ENCODE results near the gene GABPB1.

GABPB1 gene

DNA sequence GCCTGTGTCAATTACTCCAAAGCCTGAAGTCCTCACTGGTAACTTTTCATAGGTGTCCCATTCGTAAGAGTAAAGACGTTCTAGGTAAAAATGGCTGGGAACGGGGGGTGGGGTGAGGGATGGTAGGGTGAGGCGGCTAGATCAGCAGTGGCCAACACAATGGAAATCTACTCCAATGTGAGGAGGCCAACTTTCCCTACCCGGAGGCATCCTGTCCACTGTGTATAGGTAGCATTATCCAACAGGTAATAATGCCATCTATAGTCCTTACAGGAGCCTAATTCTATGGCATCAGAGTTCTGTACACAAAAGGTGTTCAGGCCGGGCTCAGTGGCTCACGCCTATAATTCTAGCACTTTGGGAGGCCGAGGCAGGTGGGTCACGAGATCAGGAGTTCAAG, 118.6 kb downstream of the GABPB1 start:
- no peak overlapping the region for H3K4me3 ChIP-seq (ENCODE audit: low read depth in 1 of 2, low read length in 2 of 2)
- H3K9me3 ChIP-seq (ENCODE audit: control insufficient read depth in 1 of 2, low read length in 2 of 2): no peaks in the 10 kb centered on the region
- no peak overlapping the region for H3K27ac ChIP-seq (ENCODE audit: low read length)
- no peaks in the 10 kb centered on the region for H3K27me3 ChIP-seq (ENCODE audit: low read depth, low read length)
- no peaks in the 10 kb centered on the region for H3K4me1 ChIP-seq (ENCODE audit: control insufficient read depth in 1 of 2, insufficient read depth in 2 of 2, low read length in 2 of 2)
- no peaks in the 10 kb centered on the region for H3K36me3 ChIP-seq (ENCODE audit: control insufficient read depth in 1 of 2, insufficient read depth in 2 of 2, low read length in 2 of 2)

DNA sequence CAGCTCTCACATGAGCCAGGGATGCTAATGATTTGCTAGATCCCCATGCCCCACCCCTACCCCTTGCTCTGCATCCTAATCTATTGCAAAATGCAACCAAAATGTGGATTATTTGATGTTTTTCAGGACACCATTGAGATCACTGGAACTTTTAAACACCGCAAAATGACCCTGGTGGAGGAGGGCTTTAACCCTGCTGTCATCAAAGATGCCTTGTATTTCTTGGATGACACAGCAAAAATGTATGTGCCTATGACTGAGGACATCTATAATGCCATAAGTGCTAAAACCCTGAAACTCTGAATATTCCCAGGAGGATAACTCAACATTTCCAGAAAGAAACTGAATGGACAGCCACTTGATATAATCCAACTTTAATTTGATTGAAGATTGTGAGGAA, 119.2 kb downstream of the GABPB1 start:
- H3K4me1 ChIP-seq (ENCODE audit: control insufficient read depth in 1 of 2, insufficient read depth in 2 of 2, low read length in 2 of 2): no peaks in the 10 kb centered on the region
- no peak overlapping the region for H3K4me3 ChIP-seq (ENCODE audit: low read depth in 1 of 2, low read length in 2 of 2)
- H3K27ac ChIP-seq (ENCODE audit: low read length): no peak overlapping the region
- H3K27me3 ChIP-seq (ENCODE audit: low read depth, low read length): no peaks in the 10 kb centered on the region
- H3K36me3 ChIP-seq (ENCODE audit: control insufficient read depth in 1 of 2, insufficient read depth in 2 of 2, low read length in 2 of 2): no peaks in the 10 kb centered on the region
- H3K9me3 ChIP-seq (ENCODE audit: control insufficient read depth in 1 of 2, low read length in 2 of 2): no peaks in the 10 kb centered on the region

DNA sequence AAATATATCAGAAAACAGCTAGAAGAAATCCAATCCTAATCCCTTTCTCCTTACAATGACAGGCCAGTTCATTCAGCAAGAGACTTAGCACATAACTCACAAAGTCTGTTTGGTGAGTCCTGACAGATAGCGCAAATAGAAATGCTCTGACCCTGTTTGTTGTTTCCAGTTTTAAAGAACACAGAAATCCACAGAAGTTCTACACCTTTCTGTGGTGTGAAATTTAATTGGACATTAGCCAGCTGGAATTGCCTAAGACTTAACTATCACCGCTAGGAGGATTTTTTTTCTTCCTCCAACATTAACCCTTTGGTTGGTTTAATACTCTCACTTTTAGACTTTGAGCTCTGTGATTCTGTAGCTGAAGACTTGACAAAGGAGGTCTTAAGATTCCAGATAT, 120.2 kb downstream of the GABPB1 start:
- H3K36me3 ChIP-seq (ENCODE audit: control insufficient read depth in 1 of 2, insufficient read depth in 2 of 2, low read length in 2 of 2): no peaks in the 10 kb centered on the region
- H3K27ac ChIP-seq (ENCODE audit: low read length): no peak overlapping the region
- no peak overlapping the region for H3K4me3 ChIP-seq (ENCODE audit: low read depth in 1 of 2, low read length in 2 of 2)
- no peaks in the 10 kb centered on the region for H3K4me1 ChIP-seq (ENCODE audit: control insufficient read depth in 1 of 2, insufficient read depth in 2 of 2, low read length in 2 of 2)
- no peaks in the 10 kb centered on the region for H3K27me3 ChIP-seq (ENCODE audit: low read depth, low read length)
- H3K9me3 ChIP-seq (ENCODE audit: control insufficient read depth in 1 of 2, low read length in 2 of 2): no peaks in the 10 kb centered on the region

- Histone ChIP-seq H3K9me3 (ENCODE audit: control insufficient read depth in 1 of 2, low read length in 2 of 2) (no peaks in the 10 kb centered on the region), H3K27ac (ENCODE audit: low read length) (no peak overlapping the region), H3K36me3 (ENCODE audit: control insufficient read depth in 1 of 2, insufficient read depth in 2 of 2, low read length in 2 of 2) (no peaks in the 10 kb centered on the region), H3K4me3 (ENCODE audit: low read depth in 1 of 2, low read length in 2 of 2) (no peak overlapping the region), H3K27me3 (ENCODE audit: low read depth, low read length) (no peaks in the 10 kb centered on the region), H3K4me1 (ENCODE audit: control insufficient read depth in 1 of 2, insufficient read depth in 2 of 2, low read length in 2 of 2) (no peaks in the 10 kb centered on the region)
Observed at GRCh38 chr15:50233192-50233736, 121.7 kb downstream of the GABPB1 start.

DNA sequence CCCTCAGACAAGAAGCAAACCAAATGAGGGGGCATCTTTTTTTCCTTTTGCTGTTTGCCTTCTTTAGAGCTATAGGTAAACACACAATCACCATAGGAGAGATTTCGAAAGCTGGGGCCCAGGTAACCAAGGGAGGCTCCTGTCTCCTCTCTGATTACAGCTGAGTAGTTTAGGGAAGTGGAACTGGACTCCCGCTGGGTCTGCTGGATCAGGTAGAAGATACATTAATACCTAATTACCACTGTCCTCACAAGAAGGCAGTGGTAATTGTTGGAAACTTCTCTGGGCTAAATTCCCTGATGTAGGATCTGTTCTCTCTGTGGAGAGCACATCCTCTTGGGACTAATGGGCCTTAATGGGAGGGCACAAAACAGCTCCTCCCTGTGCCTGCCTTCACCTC, 122.2 kb downstream of the GABPB1 start:
- Histone ChIP-seq H3K27ac (ENCODE audit: low read length) (no peak overlapping the region), H3K36me3 (ENCODE audit: control insufficient read depth in 1 of 2, insufficient read depth in 2 of 2, low read length in 2 of 2) (no peaks in the 10 kb centered on the region), H3K27me3 (ENCODE audit: low read depth, low read length) (no peaks in the 10 kb centered on the region), H3K9me3 (ENCODE audit: control insufficient read depth in 1 of 2, low read length in 2 of 2) (no peaks in the 10 kb centered on the region), H3K4me1 (ENCODE audit: control insufficient read depth in 1 of 2, insufficient read depth in 2 of 2, low read length in 2 of 2) (no peaks in the 10 kb centered on the region), H3K4me3 (ENCODE audit: low read depth in 1 of 2, low read length in 2 of 2) (no peak overlapping the region)

DNA sequence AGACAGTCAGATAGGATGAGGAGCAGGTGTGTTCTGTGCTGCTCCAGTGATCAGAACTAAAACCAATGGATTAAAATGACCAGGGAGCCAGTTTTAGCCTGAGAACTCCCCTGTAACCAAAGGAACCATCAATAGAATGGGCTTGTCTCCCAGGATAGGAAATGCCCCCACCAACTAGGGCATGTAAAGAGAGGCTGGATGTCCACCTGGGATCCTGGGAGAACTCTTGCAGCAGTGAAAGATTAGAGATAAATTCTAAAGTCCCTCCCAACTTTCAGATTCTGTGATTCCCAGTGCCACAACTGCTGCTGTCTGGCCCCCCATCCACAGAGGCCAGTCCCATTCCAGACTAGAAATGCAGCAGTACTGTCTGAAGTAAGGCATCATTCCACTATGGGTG, 123.2 kb downstream of the GABPB1 start:
- Histone ChIP-seq H3K27me3 (ENCODE audit: low read depth, low read length) (no peaks in the 10 kb centered on the region), H3K27ac (ENCODE audit: low read length) (no peak overlapping the region), H3K9me3 (ENCODE audit: control insufficient read depth in 1 of 2, low read length in 2 of 2) (no peaks in the 10 kb centered on the region), H3K36me3 (ENCODE audit: control insufficient read depth in 1 of 2, insufficient read depth in 2 of 2, low read length in 2 of 2) (no peaks in the 10 kb centered on the region), H3K4me3 (ENCODE audit: low read depth in 1 of 2, low read length in 2 of 2) (no peak overlapping the region), H3K4me1 (ENCODE audit: control insufficient read depth in 1 of 2, insufficient read depth in 2 of 2, low read length in 2 of 2) (no peaks in the 10 kb centered on the region)

- H3K27ac ChIP-seq (ENCODE audit: low read length): no peak overlapping the region
- no peaks in the 10 kb centered on the region for H3K9me3 ChIP-seq (ENCODE audit: control insufficient read depth in 1 of 2, low read length in 2 of 2)
Observed at GRCh38 chr15:50229336-50229735, 125.7 kb downstream of the GABPB1 start.

DNA sequence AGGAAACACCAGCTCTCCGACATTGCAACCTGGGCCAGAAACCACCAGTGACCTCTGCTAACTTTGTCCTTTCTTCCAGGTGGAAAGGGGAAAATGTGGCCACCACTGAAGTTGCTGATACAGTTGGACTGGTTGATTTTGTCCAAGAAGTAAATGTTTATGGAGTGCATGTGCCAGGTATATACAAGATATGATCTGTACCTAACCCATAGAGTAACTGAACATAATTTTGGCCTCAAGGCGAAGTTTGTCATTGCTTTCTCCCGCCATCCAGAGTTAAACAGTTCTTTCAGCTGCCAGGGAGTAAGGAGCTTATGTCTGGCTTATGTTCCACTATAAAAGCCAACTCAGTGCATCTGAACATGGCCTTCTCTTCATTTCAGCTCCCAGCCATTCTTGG, 126.1 kb downstream of the GABPB1 start:
- H3K9me3 ChIP-seq (ENCODE audit: control insufficient read depth in 1 of 2, low read length in 2 of 2): no peaks in the 10 kb centered on the region
- no peaks in the 10 kb centered on the region for H3K4me1 ChIP-seq (ENCODE audit: control insufficient read depth in 1 of 2, insufficient read depth in 2 of 2, low read length in 2 of 2)
- H3K4me3 ChIP-seq (ENCODE audit: low read depth in 1 of 2, low read length in 2 of 2): no peak overlapping the region
- no peaks in the 10 kb centered on the region for H3K36me3 ChIP-seq (ENCODE audit: control insufficient read depth in 1 of 2, insufficient read depth in 2 of 2, low read length in 2 of 2)
- no peaks in the 10 kb centered on the region for H3K27me3 ChIP-seq (ENCODE audit: low read depth, low read length)
- no peak overlapping the region for H3K27ac ChIP-seq (ENCODE audit: low read length)

More at GRCh38 chr15:50229336-50229735, 125.7 kb downstream of the GABPB1 start:
- no peak overlapping the region for H3K4me3 ChIP-seq (ENCODE audit: low read depth in 1 of 2, low read length in 2 of 2)
- no peaks in the 10 kb centered on the region for H3K36me3 ChIP-seq (ENCODE audit: control insufficient read depth in 1 of 2, insufficient read depth in 2 of 2, low read length in 2 of 2)
- H3K27me3 ChIP-seq (ENCODE audit: low read depth, low read length): no peaks in the 10 kb centered on the region
- no peaks in the 10 kb centered on the region for H3K4me1 ChIP-seq (ENCODE audit: control insufficient read depth in 1 of 2, insufficient read depth in 2 of 2, low read length in 2 of 2)

GRCh38 chr15:50227076-50227475, 127.9 kb downstream of the GABPB1 start:
- Histone ChIP-seq H3K27ac (ENCODE audit: low read length) (no peak overlapping the region), H3K9me3 (ENCODE audit: control insufficient read depth in 1 of 2, low read length in 2 of 2) (no peaks in the 10 kb centered on the region), H3K4me1 (ENCODE audit: control insufficient read depth in 1 of 2, insufficient read depth in 2 of 2, low read length in 2 of 2) (no peaks in the 10 kb centered on the region), H3K27me3 (ENCODE audit: low read depth, low read length) (no peaks in the 10 kb centered on the region), H3K4me3 (ENCODE audit: low read depth in 1 of 2, low read length in 2 of 2) (no peak overlapping the region), H3K36me3 (ENCODE audit: control insufficient read depth in 1 of 2, insufficient read depth in 2 of 2, low read length in 2 of 2) (no peaks in the 10 kb centered on the region)

DNA sequence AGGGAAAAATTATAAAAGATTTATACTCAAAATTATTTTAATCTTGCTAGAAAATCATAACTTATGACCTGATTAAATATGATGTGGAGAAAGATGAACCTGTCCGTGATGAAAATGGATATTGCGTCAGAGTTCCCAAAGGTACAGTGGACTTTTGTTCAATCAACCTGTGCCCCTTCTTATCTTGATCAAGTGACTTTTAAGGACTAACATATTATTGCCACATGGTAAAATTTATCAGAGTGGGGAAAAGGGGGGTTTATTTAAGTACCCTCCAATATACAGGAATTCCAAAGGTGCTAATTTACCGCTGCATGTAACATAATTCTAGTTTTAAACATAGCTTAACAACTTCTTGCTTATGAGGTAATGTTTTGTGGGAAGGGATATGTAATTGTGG, 129.1 kb downstream of the GABPB1 start:
- no peaks in the 10 kb centered on the region for H3K27me3 ChIP-seq (ENCODE audit: low read depth, low read length)
- no peaks in the 10 kb centered on the region for H3K9me3 ChIP-seq (ENCODE audit: control insufficient read depth in 1 of 2, low read length in 2 of 2)
- no peaks in the 10 kb centered on the region for H3K4me1 ChIP-seq (ENCODE audit: control insufficient read depth in 1 of 2, insufficient read depth in 2 of 2, low read length in 2 of 2)
- H3K27ac ChIP-seq (ENCODE audit: low read length): no peak overlapping the region
- H3K4me3 ChIP-seq (ENCODE audit: low read depth in 1 of 2, low read length in 2 of 2): no peak overlapping the region
- no peaks in the 10 kb centered on the region for H3K36me3 ChIP-seq (ENCODE audit: control insufficient read depth in 1 of 2, insufficient read depth in 2 of 2, low read length in 2 of 2)

All from muscle layer of duodenum (tissue), 2 donors.